H1 (cell line): ENCODE measurements around the gene ZNF148. TPM values are rescaled to one million over a fixed set of nuclear protein-coding genes. Genes with fewer than 3 reads are reported as not detected.

Experiments used
- CHD7 ChIP-seq: fragments of 300-600 bp; sonication (generic); IDR thresholded peaks from 2 replicates; pipeline ENCODE4 v1.7.1; 2012; ENCODE audit warnings: low read length, moderate library complexity, mild to moderate bottlenecking, inconsistent platforms; ENCODE audit not compliant: insufficient replicate concordance
- polyA plus RNA-seq, 7 experiments: library from polyadenylated mRNA; depleted of rRNA in 3 of 7; stranded (reverse) in 5 of 7; unstranded in 2 of 7; fragments of >200 nt in 5 of 7; fragments of 200-250 nt in 2 of 7; gene quantifications; 1 replicate in 5 of 7; 2 replicates in 1 of 7; 4 replicates in 1 of 7; pipeline versions ENCODE4 v1.2.1 to v1.2.3, GENCODE V29; 2011 to 2013; ENCODE audit warnings: missing spikeins in 2 of 7, mixed read lengths in 2 of 7
- total RNA-seq: library from RNA; stranded (reverse); fragmentation: NEBNext Ultra II Directional; extraction: Animal tissue kit (Norgen Biotek cat#: 25700); gene quantifications from 2 replicates; pipeline ENCODE4 v1.2.1, GENCODE V29; 2021

Gene ZNF148
- total and polyA plus RNA-seq, 2 of the 8 experiments (the other 6 are each of a cell fraction or from before 2014, with no cell fraction given) = 3.7 to 22.6 TPM

DNA sequence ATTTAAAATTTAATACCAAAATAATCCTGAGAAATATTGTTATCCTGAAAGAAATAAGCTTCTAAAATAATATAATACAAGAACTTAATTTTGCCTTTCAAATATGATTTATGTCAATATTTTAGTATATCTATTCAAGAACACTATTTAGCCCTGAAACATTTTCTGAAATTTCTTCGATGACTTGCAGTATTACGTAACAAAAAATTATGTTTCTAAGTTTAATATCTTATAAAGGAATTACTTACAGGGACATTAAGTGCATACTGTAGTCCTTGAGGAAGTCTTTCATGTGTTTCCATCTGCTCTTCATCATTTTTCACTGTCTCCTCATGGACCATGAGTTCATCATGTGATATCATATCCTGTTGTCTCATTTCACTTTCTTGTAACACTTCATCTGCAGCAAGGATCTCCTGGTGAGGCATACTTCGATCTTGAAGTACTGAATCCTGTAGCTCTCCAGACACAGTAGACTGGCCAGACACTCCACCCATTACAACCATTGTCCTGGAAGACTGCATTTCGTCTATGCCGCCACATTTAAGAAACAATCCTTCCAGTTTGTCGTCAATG, 62.0 kb downstream of the ZNF148 start (continued):
- no peak for TF ChIP-seq CHD7
